Stimulated activated CD8-positive, alpha-beta memory T cell treated with anti-CD3 and anti-CD28 coated beads, Interleukin-12 subunit alpha, Interleukin-12 subunit beta, amount 100 ng/mL, for 1 hour (primary cell): Measurements from ENCODE around the gene AEN.

ENCODE experiments used
- DNase-seq: peaks from one replicate; pipeline ENCODE4 v3.0.0-alpha.2; 2020; ENCODE audit warnings: low read depth

The AEN gene

DNA sequence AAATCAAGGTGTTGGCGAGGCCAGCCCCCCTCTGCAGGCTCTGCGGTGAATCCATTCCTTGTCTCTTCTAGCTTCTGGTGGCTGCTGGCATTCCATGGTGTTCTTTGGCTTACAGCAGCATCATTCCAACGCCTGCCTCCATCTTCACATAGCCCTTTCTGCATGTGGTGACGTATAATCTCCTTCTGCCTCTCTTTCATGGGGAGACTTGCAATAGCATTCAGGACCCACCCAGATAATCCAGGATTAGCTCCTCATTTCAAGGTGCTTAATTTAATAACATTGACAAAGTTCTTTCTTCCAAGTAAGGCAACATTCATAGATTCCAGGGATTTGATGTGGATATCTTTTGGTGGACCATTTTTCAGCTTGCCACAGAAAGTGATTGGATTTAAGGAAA lies 53.5 kb downstream of the AEN start:
- DNase-seq: no peak

- DNase-seq: no peak
Observed at GRCh38 chr15:88678755-88679154, 57.6 kb downstream of the AEN start.

DNA sequence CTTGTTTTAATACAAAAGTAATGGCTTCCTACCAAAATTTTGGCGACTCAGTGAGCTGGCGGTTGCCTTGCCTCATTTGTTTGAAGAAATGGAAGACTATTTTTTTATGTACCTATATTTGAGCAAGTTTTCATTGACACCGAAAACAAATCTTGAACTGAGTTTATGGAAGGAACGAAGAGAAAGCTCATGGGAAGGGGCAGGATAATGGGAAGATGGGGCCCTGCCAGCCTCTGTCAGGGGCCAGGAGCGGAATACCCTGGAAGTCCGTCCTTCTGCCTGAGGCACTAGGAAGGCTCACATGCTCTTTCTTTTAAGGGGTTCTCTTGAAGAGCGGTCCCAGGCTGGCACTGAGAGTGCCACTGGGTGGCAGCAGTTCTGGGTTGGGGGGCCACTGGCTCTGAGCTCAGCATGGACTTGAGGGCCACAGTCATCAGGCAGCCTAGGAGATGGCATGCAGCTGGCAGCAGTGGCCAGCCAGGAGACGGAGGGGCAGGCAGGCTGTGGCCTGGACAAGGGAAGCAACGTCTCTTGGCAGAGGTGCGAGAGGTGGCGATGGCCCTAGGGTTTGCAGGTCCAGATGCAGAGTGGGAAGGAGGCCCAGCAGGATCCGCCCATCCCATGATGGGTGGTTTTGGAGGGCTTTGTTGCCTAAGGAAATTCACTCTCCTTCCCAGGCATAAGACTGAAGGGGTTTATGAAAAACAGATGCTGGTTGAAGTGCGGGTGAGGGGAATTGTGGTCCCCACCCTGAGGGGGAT lies 59.3 kb downstream of the AEN start:
- DNase-seq: no peak

GRCh38 chr15:88681610-88682221 lies 60.6 kb downstream of the AEN start:
- no peak for DNase-seq
